Right kidney (tissue), 1 donor: ENCODE results near the gene GUCY2C.

Experiments
- DNase-seq: peaks from one replicate; pipeline ENCODE4 v3.0.0-alpha.2; 2016

Gene GUCY2C

DNA sequence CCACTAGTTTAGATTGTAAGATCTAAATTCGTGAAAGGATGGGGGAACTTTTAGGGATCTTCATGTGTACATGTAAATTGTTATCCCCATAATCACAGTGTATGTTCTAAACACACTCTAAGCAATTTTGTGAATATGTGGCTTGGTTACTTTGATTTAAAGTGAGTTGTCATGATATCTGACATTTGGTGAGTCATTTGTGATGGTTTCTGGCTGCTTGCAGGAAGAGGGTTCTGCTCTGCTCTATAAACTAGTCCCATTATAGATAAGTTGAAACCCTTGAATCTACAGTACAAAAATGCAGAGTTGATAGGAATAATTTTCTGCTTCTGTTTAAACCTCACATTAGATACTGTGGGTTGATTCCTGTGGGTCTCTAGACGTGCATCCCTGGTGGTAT, 14.8 kb downstream of the GUCY2C start:
- no peak for DNase-seq

DNA sequence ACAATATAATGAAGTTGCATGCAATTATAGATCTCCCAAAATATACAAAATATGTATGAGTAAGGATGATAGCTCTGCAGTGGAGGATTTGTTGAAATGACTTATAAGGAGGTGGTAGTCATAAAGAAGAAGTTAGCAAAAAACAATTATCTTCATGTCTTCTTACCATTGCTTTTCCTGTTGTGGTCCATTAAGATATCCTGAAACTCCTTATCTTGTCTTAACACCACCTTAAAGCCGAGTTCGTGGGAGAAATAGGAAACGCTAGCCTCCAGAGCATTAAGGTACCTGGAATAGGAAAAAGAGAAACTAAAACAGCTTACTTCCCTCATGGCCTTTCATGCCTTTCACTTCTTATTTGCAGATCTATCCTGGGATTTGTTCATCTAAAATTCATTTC, 15.2 kb downstream of the GUCY2C start:
- no peak for DNase-seq

DNA sequence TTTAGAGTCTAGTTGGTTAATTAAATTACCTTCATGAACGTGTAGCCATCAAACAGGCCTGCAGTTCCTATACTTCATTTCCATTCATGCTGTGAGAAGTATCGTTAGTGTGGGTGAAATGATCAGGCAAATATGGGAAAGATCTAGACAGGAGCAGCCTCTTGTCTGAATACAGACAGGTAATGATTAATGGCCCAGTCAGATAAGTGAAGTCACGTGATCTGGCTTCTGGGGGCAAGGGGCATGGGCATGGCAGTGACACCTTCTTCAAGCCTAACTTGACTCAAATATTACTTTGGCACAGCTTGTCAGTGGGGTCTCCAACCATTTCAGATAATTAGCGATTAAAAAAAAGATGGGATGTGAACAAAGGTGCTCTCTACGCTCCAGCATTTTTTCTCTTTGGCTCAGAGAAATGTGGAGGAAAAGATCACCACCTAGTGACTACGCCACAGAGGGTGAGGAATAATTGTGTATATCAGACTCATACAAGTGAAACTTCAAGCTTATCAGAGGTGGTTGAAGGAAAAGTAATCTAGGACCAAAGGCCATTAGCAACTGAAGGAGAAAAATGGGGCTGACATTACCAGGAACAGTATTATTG, 17.8 kb downstream of the GUCY2C start:
- DNase-seq, result no peak

DNA sequence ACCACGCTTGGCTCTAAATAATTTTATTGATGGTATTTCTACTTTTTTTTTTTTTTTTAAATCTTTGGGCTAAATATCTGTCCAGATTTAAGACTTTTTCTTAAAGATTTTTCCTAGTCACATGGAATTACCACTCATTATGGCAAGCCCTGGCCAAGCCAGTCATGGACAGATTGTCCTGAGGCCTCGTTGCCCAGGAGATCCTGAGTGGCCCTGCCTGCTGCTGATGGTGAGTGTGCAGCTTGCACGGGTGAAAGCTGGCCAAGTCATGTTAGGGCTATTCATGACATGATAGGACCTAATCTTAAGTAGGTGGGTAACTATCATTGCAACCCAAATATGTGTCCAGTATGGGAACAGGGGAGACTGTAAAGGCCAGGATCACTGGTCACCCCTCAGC, 27.8 kb downstream of the GUCY2C start:
- DNase-seq, result no peak

DNA sequence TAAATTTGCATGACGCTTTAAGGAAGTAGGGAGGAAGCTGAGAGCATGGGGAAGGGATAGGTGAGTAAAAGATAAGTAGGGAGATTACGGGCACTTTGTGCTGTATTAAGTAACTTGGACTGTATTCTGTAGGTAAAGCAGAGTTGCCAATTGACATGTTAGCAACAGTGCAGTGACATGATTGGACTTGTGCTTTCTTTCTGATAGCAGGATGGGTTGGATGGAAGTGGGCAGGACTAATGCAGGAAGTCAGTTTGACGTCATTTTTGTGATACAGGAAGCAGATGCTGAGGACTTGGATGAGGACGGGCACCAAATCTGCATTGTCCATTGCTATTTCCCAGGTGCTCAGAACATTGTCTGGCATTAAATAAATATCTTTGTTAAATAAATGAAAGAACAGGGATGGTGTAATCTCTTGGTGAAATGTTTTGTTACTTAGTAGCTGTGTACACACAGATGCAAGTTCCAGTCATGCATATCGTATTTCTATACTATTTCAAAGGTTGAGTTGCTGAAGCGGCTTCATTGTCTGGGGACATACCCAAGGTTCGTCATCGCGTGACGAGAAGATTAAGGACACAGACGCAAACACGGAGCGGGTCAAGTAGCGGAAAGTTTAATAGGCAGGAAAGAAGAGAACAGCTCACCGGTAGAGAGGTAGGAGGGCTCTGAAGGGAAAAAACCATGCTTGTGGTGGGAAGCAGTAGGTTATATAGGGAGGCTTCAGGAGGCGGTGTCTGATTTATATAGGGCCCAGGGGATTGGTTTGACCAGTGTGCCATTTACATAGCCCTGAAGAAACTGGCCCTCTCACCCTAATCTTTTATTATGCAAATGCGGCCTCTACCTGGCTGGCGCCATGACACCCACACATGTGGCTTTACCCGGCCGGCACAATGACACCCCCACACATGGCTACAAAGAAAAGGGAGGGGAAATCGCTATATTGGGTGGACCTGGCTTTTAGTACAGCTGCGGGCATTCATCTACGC, 30.7 kb downstream of the GUCY2C start:
- peak; percentile 4 for DNase-seq

DNA sequence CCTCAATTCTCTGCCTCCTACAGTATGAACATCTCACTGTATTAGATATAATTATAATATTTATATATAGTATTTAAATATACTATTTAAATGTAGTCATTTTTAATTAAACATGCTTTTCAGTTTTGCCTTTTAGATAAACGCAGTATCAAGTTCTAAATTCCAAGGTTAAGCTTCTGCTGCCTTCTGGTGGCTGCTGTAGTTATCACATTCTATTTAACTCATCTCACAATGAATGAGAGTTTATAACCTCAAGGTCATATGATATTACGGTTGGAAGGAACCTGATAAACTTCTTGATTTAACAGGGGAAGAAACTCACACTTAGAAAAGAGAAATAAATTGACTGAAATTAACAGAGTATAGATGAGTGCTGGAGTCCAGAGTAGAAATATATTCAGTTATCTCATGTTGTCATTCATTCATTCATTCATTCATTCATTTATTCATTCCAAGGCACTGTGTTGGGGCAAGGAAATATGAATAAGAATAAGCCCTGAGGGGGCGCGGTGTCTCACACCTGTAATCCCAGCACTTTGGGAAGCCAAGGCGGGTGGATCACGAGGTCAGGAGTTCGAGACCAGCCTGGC, 31.9 kb downstream of the GUCY2C start:
- DNase-seq, result no peak

DNA sequence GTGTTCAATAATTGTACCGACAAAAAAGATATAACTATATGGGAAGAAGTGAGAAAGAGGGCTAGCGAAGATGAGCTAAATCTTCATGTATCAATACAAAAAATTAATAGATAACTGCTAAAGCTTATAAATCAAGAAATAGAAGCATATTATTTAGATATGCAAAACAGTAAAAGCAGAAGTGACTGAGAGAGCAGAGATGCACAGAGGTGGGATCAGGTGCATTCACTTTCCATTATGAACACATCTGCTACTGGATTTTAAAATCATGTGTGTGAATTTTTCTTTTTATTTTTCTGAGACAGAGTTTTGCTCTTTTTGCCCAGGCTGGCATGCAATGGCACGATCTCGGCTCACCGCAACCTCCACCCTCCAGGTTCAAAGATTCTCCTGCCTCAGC, 33.4 kb downstream of the GUCY2C start:
- DNase-seq, result no peak

DNA sequence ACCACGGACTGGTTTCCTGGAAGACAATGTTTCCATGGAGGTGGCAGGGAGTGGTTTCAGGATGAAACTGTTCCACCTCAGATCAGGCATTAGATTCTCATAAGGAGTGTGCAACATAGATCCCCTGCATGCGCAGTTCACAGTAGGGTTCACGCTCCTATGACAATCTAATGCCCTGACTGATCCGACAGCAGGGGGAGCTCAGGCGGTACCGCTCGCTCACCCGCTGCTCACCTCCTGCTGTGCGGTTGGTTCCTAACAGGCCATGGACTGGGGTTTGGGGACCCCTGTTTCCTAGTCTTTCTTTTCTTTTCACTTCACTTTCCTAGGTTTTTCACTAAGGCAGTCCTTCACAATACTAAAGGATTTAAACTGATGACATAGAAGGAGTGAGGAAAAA, 39.6 kb downstream of the GUCY2C start:
- no peak for DNase-seq

DNA sequence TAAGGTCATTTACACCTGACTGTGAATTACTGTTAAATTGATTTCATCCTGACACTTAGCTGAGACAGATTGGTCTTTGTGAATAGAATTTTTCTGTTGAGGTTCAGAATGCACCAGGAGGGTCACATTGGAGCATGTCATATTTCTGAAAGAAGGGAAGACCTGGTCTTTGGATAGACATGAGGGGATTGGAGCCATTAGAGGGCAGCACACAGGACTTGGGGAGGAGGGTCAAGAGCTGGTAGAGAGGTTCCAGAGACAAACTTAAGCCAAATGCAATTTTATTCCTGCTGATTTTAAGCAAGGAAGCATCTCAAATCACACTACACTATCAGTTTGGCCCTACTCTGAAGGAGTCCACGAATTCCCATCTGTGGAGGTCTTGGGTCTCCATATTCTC, 41.1 kb downstream of the GUCY2C start:
- DNase-seq, result no peak

DNA sequence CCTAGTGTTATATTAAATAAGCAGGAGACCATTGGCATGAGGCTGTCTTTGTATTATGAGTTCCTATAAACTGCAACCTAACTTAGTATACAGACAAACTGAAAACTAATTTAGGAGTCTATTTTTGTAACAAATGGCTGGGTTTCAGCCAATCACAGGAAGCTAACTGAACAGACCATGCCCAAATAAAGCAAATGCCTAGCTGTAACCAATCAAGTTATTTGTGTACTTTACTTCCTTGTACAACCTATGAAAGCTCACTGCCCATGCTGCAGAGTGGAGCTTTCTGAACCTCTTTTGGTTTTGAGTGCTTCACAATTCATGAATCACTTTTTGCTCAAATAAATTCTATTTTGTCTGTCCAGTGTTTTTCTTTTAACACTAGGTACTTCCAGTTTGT, 41.6 kb downstream of the GUCY2C start:
- no peak for DNase-seq

DNA sequence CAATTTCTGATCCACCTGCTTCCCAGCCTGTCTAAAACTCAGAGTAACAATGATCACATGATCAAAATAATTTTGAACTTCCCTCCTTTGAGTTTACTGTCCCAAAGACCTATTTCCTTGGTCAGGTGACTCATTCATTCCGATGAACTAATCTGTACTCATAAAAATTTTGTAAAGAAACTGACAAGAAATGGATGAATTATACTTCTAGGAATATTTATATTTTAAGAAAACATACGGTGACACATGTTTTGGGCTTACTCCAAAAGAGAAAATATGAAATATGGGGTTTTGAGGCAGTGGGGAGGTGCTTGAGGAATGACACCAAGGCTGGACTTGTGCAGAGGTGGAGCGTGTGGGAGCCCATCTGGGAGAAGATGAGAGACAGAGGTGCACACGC, 42.0 kb downstream of the GUCY2C start:
- DNase-seq, result no peak

DNA sequence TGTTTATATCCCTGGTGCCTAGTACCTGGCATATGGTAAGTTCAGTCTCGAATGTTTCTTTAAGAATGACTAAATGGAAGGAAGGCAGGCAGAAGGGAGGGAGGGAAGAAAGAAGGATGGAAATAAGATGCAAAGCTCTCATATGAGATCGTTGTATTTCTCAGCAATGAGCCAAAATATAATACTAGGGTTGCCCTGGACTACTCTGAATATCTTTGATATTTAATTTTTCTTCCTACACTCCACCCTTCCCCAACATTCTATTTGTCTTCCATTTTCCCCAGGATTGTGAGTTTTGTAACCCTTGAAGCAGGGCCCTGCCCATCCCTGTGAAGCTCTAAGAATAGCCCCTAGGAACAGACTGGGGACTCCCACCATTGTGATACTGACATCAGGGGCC, 43.9 kb downstream of the GUCY2C start:
- DNase-seq, result no peak

DNA sequence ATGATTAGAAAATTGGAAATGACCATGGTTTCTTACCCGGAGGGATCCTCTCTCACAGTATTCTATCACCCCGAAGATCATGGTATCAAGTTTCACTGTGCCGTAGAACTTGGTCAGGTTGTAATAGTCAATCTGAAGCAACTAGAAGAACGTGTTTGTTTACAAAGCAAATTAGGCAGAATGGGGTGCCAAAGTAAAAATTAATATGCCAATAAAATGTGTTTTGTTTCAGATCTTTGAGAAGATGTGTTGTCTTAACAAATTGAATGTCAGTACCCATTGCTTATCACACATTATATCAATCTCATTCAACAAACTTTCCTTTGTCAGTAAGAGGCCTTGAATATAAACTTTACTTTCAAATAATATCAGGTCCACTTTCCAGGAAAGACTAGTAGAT, 45.0 kb downstream of the GUCY2C start:
- DNase-seq, result no peak

DNA sequence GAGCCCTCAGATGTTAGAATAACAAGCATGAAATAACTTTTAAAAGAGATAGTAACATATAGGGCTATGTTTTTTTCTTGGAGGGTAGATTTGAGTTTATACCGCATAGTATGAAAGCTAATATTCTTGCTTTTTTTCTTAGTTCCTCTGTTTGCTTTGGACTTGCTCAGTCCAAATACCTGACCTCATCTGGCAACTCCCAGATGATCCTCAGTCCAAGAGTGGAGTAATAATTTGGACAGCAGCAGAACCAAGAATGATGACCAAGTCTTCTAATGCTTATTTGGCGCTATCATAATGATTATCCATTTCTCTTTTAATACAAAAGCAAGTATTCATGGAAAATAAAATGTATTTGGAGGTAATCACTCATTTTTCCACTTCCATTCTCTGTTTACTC, 45.6 kb downstream of the GUCY2C start:
- DNase-seq, result no peak

DNA sequence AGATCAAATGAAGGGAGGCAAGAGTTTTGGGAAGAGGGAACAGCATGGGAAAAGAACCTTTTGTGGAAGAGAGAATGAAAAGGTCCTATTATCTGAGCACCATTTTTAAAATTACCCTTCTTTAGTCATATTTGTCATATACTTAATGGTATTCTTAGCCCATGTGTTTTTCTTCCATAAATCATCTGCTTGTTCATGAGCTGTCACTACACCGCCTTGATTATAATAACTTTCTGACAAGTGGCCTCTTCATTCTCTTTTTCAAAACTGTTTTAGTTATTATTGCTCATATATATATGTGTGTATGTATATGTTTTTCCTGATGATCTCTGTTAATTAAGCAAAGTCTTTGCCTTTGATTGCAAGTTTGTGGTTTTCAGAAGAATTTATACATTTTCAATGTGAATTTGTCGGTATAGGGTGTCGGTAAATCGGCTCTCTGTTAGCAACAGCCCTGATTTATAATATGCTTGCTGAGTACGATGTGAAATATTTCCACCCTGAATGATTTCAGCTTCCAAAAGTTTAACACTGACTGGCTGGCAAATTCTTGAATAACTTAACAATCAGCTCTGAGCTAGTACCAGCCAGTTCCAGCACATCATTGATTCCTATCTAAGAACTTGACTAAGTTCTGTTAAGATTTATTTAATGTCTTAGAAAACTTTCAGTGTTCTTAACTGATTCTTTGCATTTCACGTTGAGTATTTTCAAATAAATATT, 49.2 kb downstream of the GUCY2C start:
- DNase-seq, result no peak

DNA sequence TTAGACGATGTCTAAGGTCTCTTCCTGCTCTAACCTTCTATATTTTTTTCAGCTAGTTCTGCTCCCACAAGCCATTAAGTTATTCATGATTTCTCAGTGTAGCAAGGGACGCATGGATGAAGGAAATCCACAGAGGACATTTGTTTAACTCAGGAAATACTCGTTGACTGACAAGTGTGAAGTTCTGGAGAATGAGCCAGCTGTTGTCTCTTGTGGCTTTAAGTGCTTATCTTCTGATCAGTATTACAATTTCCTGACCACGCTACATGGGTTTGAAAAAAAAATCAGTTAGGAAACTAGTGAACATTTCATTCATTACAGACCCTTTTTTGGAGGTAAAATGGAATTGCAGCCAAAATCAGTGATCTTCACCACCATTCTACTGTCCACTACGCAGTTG, 53.1 kb downstream of the GUCY2C start:
- no peak for DNase-seq

DNA sequence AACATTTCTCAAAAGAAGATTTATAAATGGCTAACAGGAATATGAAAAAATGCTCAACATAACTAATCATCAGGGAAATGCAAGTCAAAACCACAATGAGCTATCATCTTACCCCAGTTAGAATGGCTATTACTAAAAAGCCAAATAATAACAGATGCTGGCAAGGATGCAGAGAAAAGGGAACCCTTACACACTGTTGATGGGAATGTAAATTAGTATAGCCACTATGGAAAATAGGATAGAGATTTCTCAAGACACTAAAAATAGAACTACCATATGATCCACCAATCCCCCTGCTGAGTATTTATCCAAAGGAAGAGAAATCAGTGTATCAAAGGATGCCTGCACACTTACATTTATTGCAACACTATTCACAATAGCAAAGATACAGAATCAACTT, 58.3 kb downstream of the GUCY2C start:
- DNase-seq, result no peak

DNA sequence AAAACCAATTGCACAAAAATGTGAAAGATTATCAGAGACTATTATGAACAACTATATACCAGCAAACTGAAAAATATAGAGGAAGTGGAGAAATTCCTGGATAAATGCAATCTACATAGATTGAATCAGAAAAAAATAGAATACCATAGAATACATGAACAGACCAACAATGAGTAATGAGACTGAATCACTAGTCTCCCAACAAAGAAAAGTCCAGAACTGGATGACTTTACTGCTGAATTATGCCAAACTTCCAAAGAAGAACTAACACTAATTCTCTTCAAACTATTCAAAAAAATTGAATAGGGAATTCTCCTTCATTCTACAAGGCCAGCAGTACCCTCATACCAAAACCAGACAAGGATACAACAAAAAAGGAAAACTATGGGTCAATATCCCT, 60.6 kb downstream of the GUCY2C start:
- DNase-seq, result no peak

DNA sequence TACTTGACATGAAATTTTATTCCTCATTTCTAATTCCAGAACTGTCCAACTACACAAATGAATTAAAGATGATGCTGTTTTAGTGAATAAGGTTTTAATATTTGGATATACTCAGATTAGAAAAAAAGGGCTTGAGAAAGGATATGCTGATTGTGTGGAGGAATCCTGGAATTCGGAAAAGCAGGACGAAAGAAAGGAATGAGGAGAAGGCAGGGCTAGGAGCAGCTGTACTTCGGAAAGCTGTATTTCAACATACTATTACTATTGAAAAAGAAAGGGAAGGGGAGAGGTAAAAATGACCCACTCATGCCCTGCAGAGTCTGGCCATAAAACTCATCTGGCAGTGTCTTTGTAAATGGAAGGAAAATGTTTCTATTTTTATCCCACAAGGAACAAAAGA, 65.6 kb downstream of the GUCY2C start:
- DNase-seq, result no peak

DNA sequence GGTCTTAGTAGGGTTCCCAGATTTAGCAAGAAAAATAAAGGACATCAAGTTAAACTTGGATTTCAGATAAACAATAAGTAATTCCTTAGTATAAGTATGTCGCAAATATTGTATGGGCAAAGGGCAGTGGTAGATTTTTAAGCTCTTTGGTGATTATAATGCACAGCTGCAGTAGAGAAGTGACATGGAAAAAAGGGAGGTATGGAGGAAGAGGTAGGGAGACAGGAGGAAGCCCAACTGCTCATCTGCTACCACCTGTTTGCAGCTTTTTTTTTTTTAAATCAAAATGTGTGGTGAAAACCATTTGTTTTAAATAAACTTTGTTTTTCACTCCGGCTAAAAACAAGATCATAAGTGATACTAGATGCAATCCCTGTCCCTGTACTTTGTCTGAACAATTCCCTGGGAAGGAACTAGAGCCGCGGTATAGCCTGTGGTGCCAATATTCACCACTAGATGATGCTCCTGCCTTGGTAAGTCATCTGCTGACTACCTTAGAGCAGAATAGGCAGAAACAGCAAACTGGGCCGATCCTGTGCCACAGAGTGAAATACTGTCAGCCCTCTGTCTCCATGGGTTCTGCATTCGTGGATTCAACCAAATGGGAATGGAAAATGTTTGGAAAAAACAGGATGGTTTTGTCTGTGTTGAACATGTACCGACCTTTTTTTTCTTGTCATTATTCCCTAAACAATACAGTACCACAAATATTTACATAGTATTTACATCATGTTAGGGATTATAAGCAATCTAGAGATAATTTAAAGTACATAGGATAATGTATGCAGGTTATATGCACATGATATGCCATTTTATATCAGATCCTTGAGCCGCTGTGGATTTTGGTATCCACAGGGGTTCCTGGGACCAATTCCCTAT, 66.3 kb downstream of the GUCY2C start:
- DNase-seq, result peak; percentile 48

DNA sequence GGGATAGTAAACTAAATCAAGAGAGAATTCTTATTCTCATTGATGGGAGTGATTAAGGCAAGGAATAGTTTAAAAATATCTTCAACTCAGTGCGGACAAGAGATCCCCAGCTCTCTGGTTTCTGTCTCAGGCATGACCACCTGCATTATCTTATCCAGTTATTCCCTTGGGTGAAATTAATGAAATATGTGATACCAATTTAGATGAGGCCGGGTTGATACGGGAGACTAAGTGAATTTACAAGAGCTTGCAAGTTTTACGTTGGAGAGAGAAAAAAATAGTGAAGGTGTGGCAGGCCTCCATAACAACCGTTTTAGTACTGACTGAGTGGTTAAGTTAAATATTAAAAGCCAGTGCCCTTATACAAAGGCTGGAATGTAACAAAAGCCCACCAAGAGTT, 67.6 kb downstream of the GUCY2C start:
- DNase-seq, result no peak

DNA sequence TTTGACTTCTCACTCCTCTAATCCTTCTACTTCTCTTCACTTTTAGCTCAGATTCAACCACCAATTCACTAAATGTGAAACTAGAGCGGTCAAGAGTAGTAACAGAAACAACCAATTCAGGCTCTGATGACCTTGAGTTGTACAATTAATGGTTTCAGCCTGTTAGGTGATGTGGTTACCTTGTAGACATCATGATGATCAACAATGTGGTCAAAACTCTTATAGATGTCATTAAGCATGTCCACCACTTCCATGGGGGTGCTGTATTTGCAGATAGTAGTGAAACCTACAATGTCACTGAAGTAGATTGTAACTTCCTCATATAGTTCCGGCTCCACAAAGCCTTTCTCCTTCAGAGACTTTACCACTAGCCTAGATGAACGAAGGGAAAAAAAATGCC, 74.6 kb downstream of the GUCY2C start:
- no peak for DNase-seq
